Measurements from ENCODE around the gene ACVR2B.
"Not testable (repeated sequence)": the region's sequence is repeated elsewhere in the genome, so short reads cannot be mapped to it uniquely, and the experiment has no call there.

GRCh38 chr3:38420758-38421157 lies 32.9 kb upstream of the ACVR2B start:
- TF ChIP-seq EZH2phosphoT487 (IDR thresholded peaks at IDR 0.05; ENCODE audit: borderline replicate concordance, low read length) = not testable (repeated sequence)
- TF ChIP-seq, protein P1, sequence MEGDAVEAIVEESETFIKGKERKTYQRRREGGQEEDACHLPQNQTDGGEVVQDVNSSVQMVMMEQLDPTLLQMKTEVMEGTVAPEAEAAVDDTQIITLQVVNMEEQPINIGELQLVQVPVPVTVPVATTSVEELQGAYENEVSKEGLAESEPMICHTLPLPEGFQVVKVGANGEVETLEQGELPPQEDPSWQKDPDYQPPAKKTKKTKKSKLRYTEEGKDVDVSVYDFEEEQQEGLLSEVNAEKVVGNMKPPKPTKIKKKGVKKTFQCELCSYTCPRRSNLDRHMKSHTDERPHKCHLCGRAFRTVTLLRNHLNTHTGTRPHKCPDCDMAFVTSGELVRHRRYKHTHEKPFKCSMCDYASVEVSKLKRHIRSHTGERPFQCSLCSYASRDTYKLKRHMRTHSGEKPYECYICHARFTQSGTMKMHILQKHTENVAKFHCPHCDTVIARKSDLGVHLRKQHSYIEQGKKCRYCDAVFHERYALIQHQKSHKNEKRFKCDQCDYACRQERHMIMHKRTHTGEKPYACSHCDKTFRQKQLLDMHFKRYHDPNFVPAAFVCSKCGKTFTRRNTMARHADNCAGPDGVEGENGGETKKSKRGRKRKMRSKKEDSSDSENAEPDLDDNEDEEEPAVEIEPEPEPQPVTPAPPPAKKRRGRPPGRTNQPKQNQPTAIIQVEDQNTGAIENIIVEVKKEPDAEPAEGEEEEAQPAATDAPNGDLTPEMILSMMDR (IDR thresholded peaks at IDR 0.05; ENCODE audit: low read depth, low read length, poor library complexity, severe bottlenecking) = not testable (repeated sequence)
